GM18861 (cell line): ENCODE data around the gene LCNL1.
A peak's percentile ranks its signal among the peaks of the same experiment; 100 is the strongest.

Source experiments
- ATAC-seq: cut with Tn5 transposase; IDR thresholded peaks from one replicate; pipeline ENCODE4 v1.9.1; 2021; ENCODE audit not compliant: unreplicated experiment

LCNL1 gene

DNA sequence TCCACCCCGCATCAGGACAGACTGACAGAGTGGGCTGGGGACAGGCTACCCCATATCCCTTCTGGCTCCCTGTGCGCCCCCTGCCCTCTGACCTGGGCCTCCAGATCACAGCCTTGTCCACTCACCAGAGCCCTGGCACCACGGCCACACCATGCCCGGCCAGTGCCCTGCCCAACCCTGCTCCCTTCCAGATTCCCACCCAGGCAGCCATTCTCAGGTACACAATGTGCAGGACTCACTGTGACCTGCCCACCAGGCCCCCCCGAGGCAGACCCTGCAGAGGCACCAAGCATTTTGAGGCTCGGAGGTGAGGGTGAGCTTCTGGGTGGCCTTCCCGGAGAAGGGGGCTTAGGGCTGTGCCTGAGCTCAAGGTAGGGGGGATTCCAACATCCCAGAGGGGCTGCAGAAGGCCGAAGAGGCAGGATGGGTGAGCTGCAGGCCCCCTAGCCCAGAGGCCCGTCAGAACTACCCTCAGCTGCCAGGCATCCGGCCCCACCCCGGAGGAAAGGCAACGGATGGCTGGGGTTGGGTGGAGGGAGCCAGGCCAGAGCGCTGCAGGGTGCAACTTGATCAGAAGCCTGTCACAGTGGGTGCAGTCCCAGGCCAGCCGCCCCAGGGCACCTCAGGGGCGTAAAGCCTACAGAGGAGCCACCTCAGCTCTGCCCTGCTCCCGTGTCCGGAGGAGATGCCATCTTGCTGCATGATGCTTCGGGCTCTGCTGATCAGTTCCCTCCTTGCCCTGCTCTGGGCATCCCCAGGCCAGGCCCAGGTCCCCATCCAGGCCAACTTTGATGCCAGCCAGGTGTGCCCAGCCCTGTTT, at the start of gene LCNL1:
Gene LCNL1 (plus strand): TSS at position 762 of the 820 bp plus-strand sequence. CDS start 594 bp downstream, outside the sequence.
- no peak for ATAC-seq

GRCh38 chr9:136934277-136934676, 48.5 kb upstream of the LCNL1 start:
- no peak for ATAC-seq

DNA sequence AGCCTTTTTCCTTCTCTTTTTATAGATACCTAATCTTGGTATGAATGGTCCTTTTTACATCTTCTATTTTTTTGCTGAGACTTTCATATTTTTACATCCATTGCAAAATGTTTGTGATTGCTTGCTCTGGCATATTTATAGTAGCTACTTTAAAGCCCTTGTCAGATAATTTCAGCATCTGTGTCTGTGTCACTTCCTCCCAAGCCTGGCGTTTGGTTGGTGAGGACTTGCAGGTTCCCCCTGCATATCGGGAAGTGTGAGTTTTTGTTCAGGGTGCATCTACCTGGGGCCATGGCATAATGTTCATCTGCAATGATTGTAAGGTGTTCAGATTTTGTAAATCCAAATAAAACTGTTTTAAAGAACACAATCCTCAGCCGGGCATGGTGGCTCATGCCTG, 47.1 kb upstream of the LCNL1 start:
- no peak for ATAC-seq

- ATAC-seq: no peak
These were observed 46.1 kb upstream of the LCNL1 start for GRCh38 chr9:136936645-136937170.

DNA sequence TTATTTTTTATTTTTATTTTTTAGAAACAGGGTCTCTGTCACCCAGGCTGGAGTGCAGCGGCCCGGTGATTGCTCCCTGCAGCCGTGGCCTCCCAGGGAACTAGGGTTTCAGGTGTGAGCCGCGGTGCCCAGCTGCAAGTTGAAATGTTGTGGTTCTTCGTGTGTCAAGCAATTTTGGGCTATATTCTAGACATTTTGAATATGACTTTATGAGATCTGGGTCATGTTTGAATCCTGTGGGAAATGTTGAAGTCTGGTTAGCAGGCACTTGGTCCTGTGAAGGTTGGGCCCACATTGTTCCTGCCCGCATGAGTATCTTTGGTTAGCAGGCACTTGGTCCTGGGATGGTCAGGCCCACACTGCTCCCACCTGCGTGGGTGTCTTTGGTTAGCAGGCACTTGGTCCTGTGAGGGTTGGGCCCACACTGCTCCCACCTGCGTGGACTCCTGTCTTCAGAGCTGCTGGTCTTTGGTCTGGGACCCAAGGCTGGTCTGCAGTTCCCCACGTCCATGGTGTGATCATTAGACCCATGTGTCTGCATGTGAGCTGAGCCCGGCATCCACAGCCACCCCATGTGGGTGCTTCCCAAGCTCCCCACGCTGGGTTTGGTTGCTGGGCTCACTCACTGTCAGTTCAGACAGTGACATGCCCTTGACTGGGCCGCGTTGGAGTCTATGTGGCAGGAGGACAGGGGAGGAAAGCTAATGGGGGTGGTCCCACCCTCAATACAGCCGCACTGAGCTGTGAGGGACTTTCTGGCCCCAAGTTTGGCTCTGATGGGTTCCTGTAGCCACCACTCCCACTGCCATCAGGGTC, 45.4 kb upstream of the LCNL1 start:
- ATAC-seq: no peak

DNA sequence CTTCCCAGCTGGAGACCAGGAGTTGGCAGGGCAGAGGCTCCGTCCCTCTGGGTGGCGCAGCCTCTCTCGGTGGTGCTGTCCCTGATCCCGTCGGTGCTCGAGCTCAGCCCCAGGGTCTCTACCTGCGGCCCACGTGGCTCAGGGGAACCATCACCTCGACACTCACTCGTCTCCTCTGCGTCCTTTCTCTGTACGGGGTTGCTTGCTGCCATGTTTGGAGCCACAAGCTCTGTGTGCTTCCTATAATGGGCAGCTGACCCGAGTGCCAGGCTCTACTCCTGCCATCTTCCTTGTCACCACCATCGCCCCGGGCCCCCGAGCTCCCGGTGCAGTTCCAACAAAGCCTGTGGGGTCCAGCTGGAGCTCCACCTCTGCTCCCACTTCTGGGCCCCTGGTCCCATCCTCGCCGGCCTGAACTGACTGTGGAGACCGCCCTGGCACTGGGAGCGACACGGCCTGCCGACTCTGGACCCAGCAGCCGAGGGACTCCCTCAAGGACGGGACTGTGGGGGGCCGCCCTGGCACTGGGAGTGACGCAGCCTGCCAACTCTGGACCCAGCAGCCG, 43.3 kb upstream of the LCNL1 start:
- no peak for ATAC-seq

DNA sequence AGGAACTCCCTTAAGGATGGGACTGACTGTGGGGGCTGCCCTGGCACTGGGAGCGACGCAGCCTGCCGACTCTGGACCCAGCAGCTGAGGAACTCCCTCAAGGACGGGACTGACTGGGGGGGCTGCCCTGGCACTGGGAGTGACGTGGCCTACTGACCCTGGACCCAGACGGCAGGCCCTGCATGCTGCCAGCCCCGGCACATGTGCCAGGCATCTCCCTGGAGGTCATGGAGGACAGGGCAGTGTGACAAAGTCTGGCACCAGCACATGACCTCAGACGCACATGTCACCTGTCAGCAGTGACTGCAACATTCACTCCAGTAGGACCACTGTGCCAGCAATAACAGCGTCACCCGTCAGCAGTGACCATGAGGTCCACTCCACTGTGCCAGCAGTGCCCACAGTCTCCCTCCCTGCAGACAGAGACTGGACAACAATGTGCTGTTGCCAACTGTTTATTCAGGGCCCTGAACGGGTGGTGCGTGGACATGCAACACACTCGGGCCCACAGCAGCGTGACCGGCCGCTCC, 42.7 kb upstream of the LCNL1 start:
- no peak for ATAC-seq

DNA sequence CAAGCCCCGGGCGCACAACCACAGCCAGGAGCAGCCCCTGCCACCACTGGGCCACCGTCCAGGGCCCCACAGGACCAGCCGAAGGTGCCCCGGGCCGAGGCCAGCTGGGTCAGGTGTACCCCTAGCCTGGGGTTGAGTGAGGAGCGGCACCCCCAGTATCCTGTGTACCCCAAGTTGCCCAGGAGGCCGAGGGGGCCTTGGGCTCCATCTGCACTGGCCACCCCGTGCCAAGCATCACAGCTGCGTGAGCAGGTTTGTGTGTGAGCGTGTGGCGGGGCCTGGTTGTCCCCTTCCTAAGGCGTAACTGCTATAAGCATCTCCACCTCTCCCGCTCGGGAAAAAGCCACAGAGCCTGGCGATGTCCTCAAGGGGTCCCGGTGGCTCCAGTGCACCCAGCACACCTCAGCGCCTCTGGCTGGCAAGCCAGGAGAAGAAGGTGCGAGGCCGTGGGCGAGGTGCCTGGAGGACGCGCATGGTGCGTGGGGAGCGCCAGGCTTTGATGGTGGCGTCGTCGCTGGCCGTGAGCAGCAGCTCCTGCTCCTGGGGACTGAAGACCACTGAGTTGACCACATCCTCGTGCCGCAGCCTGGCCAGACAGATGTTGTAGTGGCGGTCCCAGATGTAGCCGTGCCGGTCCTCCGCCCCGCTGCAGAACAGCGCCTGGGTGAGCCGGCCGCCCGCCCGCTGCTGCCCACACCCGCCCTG, 42.1 kb upstream of the LCNL1 start:
- no peak for ATAC-seq

GRCh38 chr9:136941231-136942111, 41.3 kb upstream of the LCNL1 start:
- ATAC-seq: no peak

DNA sequence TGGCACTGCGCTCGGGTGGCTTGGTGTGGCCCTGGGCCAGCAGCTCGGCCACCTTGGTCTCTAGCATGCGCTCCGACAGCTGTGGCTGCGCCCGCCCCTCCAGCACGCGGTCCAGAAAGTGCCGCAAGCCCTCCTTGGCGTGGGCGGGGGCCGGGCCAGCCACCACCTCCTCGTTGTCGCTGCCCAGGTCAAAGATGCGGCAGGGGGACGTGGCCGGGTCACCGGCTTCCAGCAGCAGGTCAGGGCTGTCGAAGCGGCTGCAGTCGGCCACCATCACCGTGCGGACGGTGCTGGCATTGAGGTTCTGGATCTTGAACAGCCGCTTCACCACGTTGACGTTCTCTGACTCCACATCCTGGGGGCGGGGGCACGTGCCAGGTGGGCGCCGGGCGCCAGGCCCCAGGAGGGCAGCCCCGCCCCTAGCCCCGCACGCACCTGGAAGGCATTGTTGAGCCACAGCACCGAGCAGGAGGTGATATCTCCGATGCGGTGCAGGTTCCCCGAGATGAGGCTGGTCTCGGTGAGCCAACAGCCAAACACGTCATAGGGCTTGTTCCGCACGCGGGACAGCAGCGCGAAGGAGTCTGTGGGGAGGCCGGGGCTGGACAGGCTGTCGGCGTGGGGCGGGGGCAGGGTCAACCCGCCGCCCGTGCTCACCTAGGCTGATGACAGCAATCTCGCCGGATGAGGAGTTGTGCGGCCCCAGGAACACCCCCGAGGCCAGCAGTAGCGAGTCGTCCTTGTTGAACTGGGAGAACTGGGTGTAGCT, 40.5 kb upstream of the LCNL1 start:
- no peak for ATAC-seq

DNA sequence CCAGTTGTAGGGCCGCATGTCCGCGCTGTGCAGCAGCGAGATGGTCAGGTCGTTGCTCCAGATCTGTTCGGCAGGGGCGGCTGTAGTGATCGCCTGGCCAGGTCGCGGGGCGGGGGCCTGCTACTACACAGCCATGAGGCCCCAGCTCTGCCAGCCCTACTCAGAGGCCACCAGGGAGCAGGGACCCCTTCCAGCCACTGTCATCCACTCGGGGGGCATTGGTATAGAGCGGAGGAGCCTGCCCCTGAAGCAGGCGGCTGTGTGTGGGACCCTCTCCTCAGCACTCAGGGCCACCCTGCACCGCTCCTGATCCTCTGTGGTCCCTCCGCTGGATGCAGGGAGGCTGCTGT, 39.9 kb upstream of the LCNL1 start:
- ATAC-seq: no peak

GRCh38 chr9:136943291-136944211, 39.2 kb upstream of the LCNL1 start:
- ATAC-seq: no peak

- ATAC-seq: peak; percentile 33
These were observed 38.6 kb upstream of the LCNL1 start for GRCh38 chr9:136944212-136944518.

GRCh38 chr9:136944519-136945332, 38.1 kb upstream of the LCNL1 start, which contains the start of the genes C8G and FBXW5:
Gene C8G, plus strand, starts transcription at chr9:136945243. Its CDS starts 78 bp downstream, at chr9:136945321.
Gene FBXW5, minus strand, starts transcription at chr9:136944738. Its CDS starts 655 bp downstream, at chr9:136944083.
- peak; percentile 71 for ATAC-seq

- ATAC-seq: no peak
These were observed 37.2 kb upstream of the LCNL1 start for GRCh38 chr9:136945333-136946227.
